HepG2 (cell line): Measurements from ENCODE around the gene PAFAH1B1. TPM values are rescaled to one million over a fixed set of nuclear protein-coding genes. Genes with fewer than 3 reads are reported as not detected.

Experiments
- ATM ChIP-seq: fragments of 450-650 bp; IDR thresholded peaks from 2 replicates; pipeline ENCODE4 v1.7.1; 2017; ENCODE audit warnings: mild to moderate bottlenecking, borderline replicate concordance
- FOSL1 ChIP-seq: sonication (generic); formaldehyde crosslinking; IDR thresholded peaks from 2 replicates; pipeline ENCODE4 v1.9.0; 2021; ENCODE audit warnings: missing genetic modification reagents, borderline replicate concordance
- GABPA ChIP-seq, 2 experiments: IDR thresholded peaks; 2 replicates each; pipeline ENCODE4 v1.6.1; 2011 to 2016; ENCODE audit warnings: low read depth in 2 of 2, low read length in 1 of 2, missing biosample characterization in 1 of 2, missing genetic modification characterization in 1 of 2
- HDAC6 ChIP-seq: fragments of 200-600 bp; sonication (generic); IDR thresholded peaks from 2 replicates; pipeline ENCODE4 v1.7.0; 2017; ENCODE audit warnings: mild to moderate bottlenecking, antibody characterized with exemption, low read length, low read depth
- NPAS2 ChIP-seq: sonication (generic); formaldehyde crosslinking; IDR thresholded peaks from 2 replicates; pipeline ENCODE4 v1.8.0; 2022; ENCODE audit warnings: mild to moderate bottlenecking, missing genetic modification reagents, borderline replicate concordance
- REL ChIP-seq: sonication (generic); formaldehyde crosslinking; conservative IDR thresholded peaks from 2 replicates; pipeline ENCODE4 v1.8.0; 2022; ENCODE audit warnings: mild to moderate bottlenecking, missing genetic modification reagents, moderate library complexity
- TEF ChIP-seq: sonication (generic); formaldehyde crosslinking; IDR thresholded peaks from 2 replicates; pipeline ENCODE4 v1.5.0; 2020; ENCODE audit warnings: missing genetic modification reagents
- ZBTB34 ChIP-seq: sonication (generic); formaldehyde crosslinking; IDR thresholded peaks from 2 replicates; pipeline ENCODE4 v1.8.0; 2022; ENCODE audit warnings: mild to moderate bottlenecking, missing genetic modification reagents
- ZBTB38 ChIP-seq: sonication (generic); formaldehyde crosslinking; IDR thresholded peaks from 2 replicates; pipeline ENCODE4 v1.5.1; 2020; ENCODE audit warnings: mild to moderate bottlenecking, missing genetic modification reagents
- ZNF160 ChIP-seq: sonication (generic); formaldehyde crosslinking; IDR thresholded peaks from 2 replicates; pipeline ENCODE4 v1.8.0; 2022; ENCODE audit warnings: mild to moderate bottlenecking, inconsistent platforms, missing genetic modification reagents
- ZNF234 ChIP-seq: sonication (generic); formaldehyde crosslinking; conservative IDR thresholded peaks from 2 replicates; pipeline ENCODE4 v1.5.1; 2020; ENCODE audit warnings: mild to moderate bottlenecking, missing genetic modification reagents
- ZNF331 ChIP-seq: sonication (generic); formaldehyde crosslinking; IDR thresholded peaks from 2 replicates; pipeline ENCODE4 v1.4.0; 2020; ENCODE audit warnings: missing genetic modification reagents
- ZNF496 ChIP-seq: sonication (generic); formaldehyde crosslinking; IDR thresholded peaks from 2 replicates; pipeline ENCODE4 v1.8.1; 2023; ENCODE audit warnings: mild to moderate bottlenecking, moderate library complexity, missing genetic modification reagents; ENCODE audit not compliant: insufficient replicate concordance
- ZNF510 ChIP-seq: sonication (generic); formaldehyde crosslinking; IDR thresholded peaks from 2 replicates; pipeline ENCODE4 v1.4.0; 2020; ENCODE audit warnings: low read depth, mild to moderate bottlenecking, missing genetic modification reagents
- ZNF646 ChIP-seq: sonication (generic); formaldehyde crosslinking; IDR thresholded peaks from 2 replicates; pipeline ENCODE4 v1.9.0; 2021; ENCODE audit warnings: mild to moderate bottlenecking, missing genetic modification reagents
- ZNF782 ChIP-seq: sonication (generic); formaldehyde crosslinking; IDR thresholded peaks from 2 replicates; pipeline ENCODE4 v1.4.0; 2020; ENCODE audit warnings: missing genetic modification reagents, mild to moderate bottlenecking, borderline replicate concordance
- ZNF790 ChIP-seq: sonication (generic); formaldehyde crosslinking; IDR thresholded peaks from 2 replicates; pipeline ENCODE4 v1.8.0; 2022; ENCODE audit warnings: missing genetic modification reagents, mild to moderate bottlenecking, borderline replicate concordance
- polyA plus RNA-seq, 8 experiments: library from polyadenylated mRNA; depleted of rRNA in 3 of 8; stranded (reverse) in 7 of 8; unstranded in 1 of 8; fragments of >200 nt; fragmentation: Illumina TruSeq in 4 of 8; extraction: Trizol in 4 of 8; gene quantifications; 2 replicates each; pipeline versions ENCODE4 v1.2.1 to v1.2.3, GENCODE V29; 2011 to 2016; ENCODE audit warnings: low read depth in 4 of 8, missing spikeins in 1 of 8, mixed read lengths in 1 of 8; ENCODE audit not compliant: insufficient read depth in 1 of 8
- total RNA-seq, 5 experiments: library from RNA; depleted of rRNA; stranded (reverse); fragments of >200 nt; fragmentation: Illumina TruSeq; extraction: Trizol; gene quantifications; 2 replicates each; pipeline ENCODE4 v1.2.3, GENCODE V29; 2016; ENCODE audit warnings: low read depth in 1 of 5
- TF ChIP-seq, protein P1 (sequence below): sonication (generic); formaldehyde crosslinking; IDR thresholded peaks from 2 replicates; pipeline ENCODE4 v1.8.1; 2023; ENCODE audit warnings: mild to moderate bottlenecking, inconsistent platforms, moderate library complexity, missing genetic modification reagents, borderline replicate concordance

PAFAH1B1 gene
- total and polyA plus RNA-seq, 2 of the 13 experiments (the other 11 are each of a cell fraction or from before 2014, with no cell fraction given): 46.0 to 64.9 TPM

GRCh38 chr17:2724784-2725164, 131.3 kb downstream of the PAFAH1B1 start (continued):
- TF ChIP-seq NPAS2 (CRISPR knock-in tag): no peak
- peak; percentile 47; the same call in 1 of the 2 replicates for TF ChIP-seq ZNF160
- TF ChIP-seq GABPA (IDR thresholded peaks at IDR 0.05; ENCODE audit: low read depth, low read length): no peak
- TF ChIP-seq GABPA (CRISPR knock-in tag; IDR thresholded peaks at IDR 0.05; ENCODE audit: low read depth): no peak
- no peak for TF ChIP-seq ZNF782 (CRISPR knock-in tag)
- TF ChIP-seq ZNF790 (CRISPR knock-in tag): no peak
- no peak for TF ChIP-seq ZNF331 (CRISPR knock-in tag)
- TF ChIP-seq FOSL1 (CRISPR knock-in tag): no peak
- TF ChIP-seq ZBTB38 (CRISPR knock-in tag): peak; percentile 75
- no peak for TF ChIP-seq ZNF234 (CRISPR knock-in tag)
- no peak for TF ChIP-seq TEF (CRISPR knock-in tag)
- no peak for TF ChIP-seq ZNF510 (CRISPR knock-in tag)
- no peak for TF ChIP-seq HDAC6
- TF ChIP-seq ZNF646 (CRISPR knock-in tag): no peak
- no peak for TF ChIP-seq ZNF496 (CRISPR knock-in tag)
- TF ChIP-seq REL: no peak
- no peak for TF ChIP-seq ATM
- TF ChIP-seq ZBTB34 (CRISPR knock-in tag): no peak
- TF ChIP-seq, protein P1, sequence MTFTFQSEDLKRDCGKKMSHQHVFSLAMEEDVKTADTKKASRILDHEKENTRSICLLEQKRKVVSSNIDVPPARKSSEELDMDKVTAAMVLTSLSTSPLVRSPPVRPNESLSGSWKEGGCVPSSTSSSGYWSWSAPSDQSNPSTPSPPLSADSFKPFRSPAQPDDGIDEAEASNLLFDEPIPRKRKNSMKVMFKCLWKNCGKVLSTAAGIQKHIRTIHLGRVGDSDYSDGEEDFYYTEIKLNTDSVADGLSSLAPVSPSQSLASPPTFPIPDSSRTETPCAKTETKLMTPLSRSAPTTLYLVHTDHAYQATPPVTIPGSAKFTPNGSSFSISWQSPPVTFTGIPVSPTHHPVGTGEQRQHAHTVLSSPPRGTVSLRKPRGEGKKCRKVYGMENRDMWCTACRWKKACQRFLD: no peak
